Keratinocyte (primary cell): ENCODE measurements around the gene CHRNA5. TPM values are rescaled to one million over a fixed set of nuclear protein-coding genes. Genes with fewer than 3 reads are reported as not detected.

Experiments
- DNase-seq: peaks from one replicate; pipeline ENCODE4 v3.0.0-alpha.2; 2011; ENCODE audit warnings: low read depth, missing footprints, low spot score
- FAIRE-seq: peaks from 2 replicates; lab custom pipeline; 2011; peaks lifted over from hg19 to GRCh38; lab: Jason Lieb, UNC
- H2AFZ ChIP-seq: 2 replicates; pipeline ENCODE4 v1.6.0; 2012; ENCODE audit warnings: low read length, control low read depth, inconsistent platforms; ENCODE audit not compliant: control insufficient read depth
- H3K27ac ChIP-seq: 2 replicates; pipeline ENCODE4 v1.5.1; 2011; ENCODE audit warnings: low read length; ENCODE audit not compliant: control insufficient read depth, insufficient read depth
- H3K27me3 ChIP-seq: 3 replicates; pipeline ENCODE4 v1.6.0; 2011; ENCODE audit warnings: low read length; ENCODE audit not compliant: control insufficient read depth, insufficient read depth; ENCODE audit errors: extremely low read depth
- H3K36me3 ChIP-seq, 2 experiments: 2 replicates in 1 of 2; 3 replicates in 1 of 2; pipeline ENCODE4 v1.5.1; 2011; ENCODE audit warnings: low read length in 2 of 2, mild to moderate bottlenecking in 1 of 2; ENCODE audit not compliant: control insufficient read depth in 2 of 2, insufficient read depth in 2 of 2; ENCODE audit errors: extremely low read depth in 1 of 2
- H3K4me1 ChIP-seq: 3 replicates; pipeline ENCODE4 v1.5.1; 2011; ENCODE audit warnings: low read length; ENCODE audit not compliant: control insufficient read depth, insufficient read depth; ENCODE audit errors: extremely low read depth
- H3K4me2 ChIP-seq: 3 replicates; pipeline ENCODE4 v1.6.0; 2011; ENCODE audit warnings: low read depth, low read length; ENCODE audit not compliant: control insufficient read depth, insufficient read depth; ENCODE audit errors: extremely low read depth
- H3K4me3 ChIP-seq, 3 experiments: fragments of 200-600 bp in 1 of 3; sonication (generic) in 1 of 3; 2 replicates in 2 of 3; 3 replicates in 1 of 3; pipeline ENCODE4 v1.5.1; 2011 to 2016; ENCODE audit warnings: low read length in 3 of 3, mild to moderate bottlenecking in 3 of 3, control low read depth in 2 of 3, inconsistent platforms in 1 of 3, low read depth in 1 of 3, mixed read lengths in 1 of 3, mixed run types in 1 of 3, moderate library complexity in 1 of 3; ENCODE audit not compliant: control insufficient read depth in 2 of 3, insufficient read depth in 2 of 3; ENCODE audit errors: extremely low read depth in 1 of 3
- H3K79me2 ChIP-seq: 2 replicates; pipeline ENCODE4 v1.6.0; 2012; ENCODE audit warnings: low read length; ENCODE audit not compliant: control insufficient read depth, insufficient read depth
- H3K9ac ChIP-seq: 3 replicates; pipeline ENCODE4 v1.6.0; 2011; ENCODE audit warnings: low read length; ENCODE audit not compliant: control insufficient read depth, insufficient read depth; ENCODE audit errors: extremely low read depth
- H3K9me1 ChIP-seq: 3 replicates; pipeline ENCODE4 v1.6.0; 2011; ENCODE audit warnings: low read length; ENCODE audit not compliant: control insufficient read depth, insufficient read depth; ENCODE audit errors: extremely low read depth
- H3K9me3 ChIP-seq: 2 replicates; pipeline ENCODE4 v1.5.1; 2012; ENCODE audit warnings: low read depth, low read length; ENCODE audit not compliant: control insufficient read depth
- H4K20me1 ChIP-seq: 3 replicates; pipeline ENCODE4 v1.6.0; 2011; ENCODE audit warnings: low read length; ENCODE audit not compliant: control insufficient read depth, insufficient read depth; ENCODE audit errors: extremely low read depth
- CTCF ChIP-seq, 3 experiments: IDR thresholded peaks in 1 of 3; conservative IDR thresholded peaks in 1 of 3; optimal IDR thresholded peaks in 1 of 3; 2 replicates in 2 of 3; 3 replicates in 1 of 3; pipeline versions ENCODE3 to v1.5.1; 2011; ENCODE audit warnings: low read length in 3 of 3, mild to moderate bottlenecking in 3 of 3, moderate library complexity in 2 of 3, control low read depth in 1 of 3, inconsistent platforms in 1 of 3; ENCODE audit not compliant: insufficient read depth in 2 of 3; ENCODE audit errors: extremely low read depth in 1 of 3
- EZH2 ChIP-seq: IDR thresholded peaks from one replicate; pipeline ENCODE4 v1.6.1; 2012; ENCODE audit warnings: inconsistent platforms, mild to moderate bottlenecking, low read length, moderate library complexity
- dilution Hi-C: fragments of 300-500 bp; cut with MboI; formaldehyde crosslinking; loops from one replicate; pipeline ENCODE4 v1.7.0; 2020; ENCODE audit warnings: low sequenced_read_pairs; ENCODE audit not compliant: extremely low pct_ligation_motif_present
- polyA plus RNA-seq, 5 experiments: library from polyadenylated mRNA; depleted of rRNA in 3 of 5; stranded (reverse) in 3 of 5; stranded (forward) in 1 of 5; unstranded in 1 of 5; fragments of >200 nt; gene quantifications; 1 replicate in 1 of 5; 2 replicates in 3 of 5; 3 replicates in 1 of 5; pipeline versions ENCODE4 v1.2.1 to v1.2.3, GENCODE V29; 2011 to 2012; ENCODE audit warnings: missing spikeins in 2 of 5, low read depth in 1 of 5, low replicate concordance in 1 of 5

The CHRNA5 gene
- polyA plus RNA-seq, 1 donor (not counting 4 experiments of a cell fraction or from before 2014, with no cell fraction given) = 10.0 TPM

DNA sequence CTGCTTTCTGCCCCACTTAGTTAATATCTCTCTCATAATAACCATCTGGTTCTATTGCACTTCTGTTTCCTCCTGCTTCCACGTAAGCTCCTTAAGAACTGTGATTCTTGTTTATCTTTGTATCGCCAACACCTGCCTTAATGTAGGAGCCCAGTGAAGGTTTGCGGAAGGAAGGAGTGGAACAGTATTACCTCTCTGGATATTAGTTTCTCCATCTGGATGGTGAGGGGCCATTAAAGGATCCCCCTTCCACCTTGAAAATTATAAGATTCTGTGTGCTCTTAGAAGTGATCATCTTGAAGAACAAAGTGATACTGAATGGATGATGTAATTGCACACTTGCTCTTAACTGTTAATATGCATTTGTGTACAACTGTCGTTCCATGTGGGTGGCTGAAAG is 2.2 kb downstream of the CHRNA5 start:
- Histone ChIP-seq H3K9ac (no peak overlapping the region), H3K4me1 (peaks cover 5% of the 10 kb centered on the region), H3K27ac (no peak overlapping the region), H3K9me3 (no peaks in the 10 kb centered on the region), H3K36me3 (no peaks in the 10 kb centered on the region), H4K20me1 (no peaks in the 10 kb centered on the region), H3K27me3 (no peaks in the 10 kb centered on the region), H3K9me1 (no peaks in the 10 kb centered on the region), H3K4me2 (peak overlapping the region; percentile 19), H3K79me2 (peaks cover 4% of the 10 kb centered on the region), H2AFZ (no peak overlapping the region), H3K4me3 (no peak overlapping the region)
- no peak for DNase-seq
- TF ChIP-seq EZH2 (no peak), CTCF (optimal IDR thresholded peaks at IDR 0.05 in 1 of 3, IDR thresholded peaks at IDR 0.05 in 1 of 3, conservative IDR thresholded peaks at IDR 0.05 in 1 of 3; ENCODE audit: extremely low read depth in 1 of 3, insufficient read depth in 2 of 3, low read length in 3 of 3) (no peak)
- FAIRE-seq = no peak
- dilution Hi-C loops = no loop called here

- no peak overlapping the region for H3K4me3 ChIP-seq
- no peak overlapping the region for H3K4me2 ChIP-seq
- no peaks in the 10 kb centered on the region for H3K27me3 ChIP-seq
- no peaks in the 10 kb centered on the region for H3K9me1 ChIP-seq
- DNase-seq (no peak), FAIRE-seq (no peak)
- no peak overlapping the region for H3K9ac ChIP-seq
- H3K9me3 ChIP-seq = no peaks in the 10 kb centered on the region
- dilution Hi-C loops = no loop called here
- no peaks in the 10 kb centered on the region for H3K36me3 ChIP-seq
- no peaks in the 10 kb centered on the region for H4K20me1 ChIP-seq
- no peak overlapping the region for H3K27ac ChIP-seq
- TF ChIP-seq EZH2 (no peak), CTCF (optimal IDR thresholded peaks at IDR 0.05 in 1 of 3, IDR thresholded peaks at IDR 0.05 in 1 of 3, conservative IDR thresholded peaks at IDR 0.05 in 1 of 3; ENCODE audit: extremely low read depth in 1 of 3, insufficient read depth in 2 of 3, low read length in 3 of 3) (no peak)
- peaks cover 4% of the 10 kb centered on the region for H3K79me2 ChIP-seq
- no peak overlapping the region for H2AFZ ChIP-seq
- peaks cover 5% of the 10 kb centered on the region for H3K4me1 ChIP-seq
Measured at GRCh38 chr15:78570710-78571109, 5.4 kb downstream of the CHRNA5 start.
